ENCODE results near the gene CDRT4.

CDRT4 gene

DNA sequence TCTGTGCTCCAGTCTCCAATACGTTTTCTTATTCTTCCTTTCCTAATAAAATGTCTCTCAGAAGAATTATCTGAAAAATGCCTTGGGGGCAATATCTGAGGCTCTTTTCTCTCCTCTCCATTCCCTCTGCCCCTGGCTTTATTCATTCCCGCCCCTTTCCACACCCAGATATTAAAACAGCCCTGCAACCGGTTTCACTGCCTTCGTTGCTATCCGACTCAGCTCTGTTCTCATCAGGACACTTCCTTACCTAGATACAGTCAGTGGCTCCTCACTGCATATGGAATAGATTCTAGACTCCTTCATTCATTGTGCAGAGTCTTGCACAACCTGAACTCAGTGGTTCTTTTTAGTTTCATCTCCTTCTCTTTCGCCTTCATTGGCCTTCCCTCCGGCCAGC is 74.0 kb downstream of the CDRT4 start:
- DNase-seq (ENCODE audit: low read depth) = no peak

DNA sequence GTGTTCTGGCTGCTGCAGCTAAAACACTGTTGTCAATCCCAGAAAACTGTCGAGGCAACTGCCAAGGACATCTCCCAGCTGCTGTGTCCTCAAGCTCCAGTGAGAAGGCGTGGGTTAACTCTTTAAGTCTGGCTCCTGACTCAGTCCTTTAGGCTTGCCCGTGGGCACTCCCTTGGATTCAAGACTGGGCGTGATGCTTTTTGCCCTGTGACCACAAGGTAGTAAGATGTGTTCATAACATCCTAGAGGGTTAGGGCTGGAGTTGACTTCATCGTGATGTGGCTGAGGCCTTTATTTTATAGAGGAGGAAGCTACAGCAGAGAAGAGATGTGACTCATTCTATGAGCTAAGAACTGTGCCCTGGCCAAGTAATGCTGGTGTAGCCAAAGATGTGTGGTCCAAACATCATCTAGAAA is 75.1 kb downstream of the CDRT4 start:
- no peak for DNase-seq (ENCODE audit: low read depth)

DNA sequence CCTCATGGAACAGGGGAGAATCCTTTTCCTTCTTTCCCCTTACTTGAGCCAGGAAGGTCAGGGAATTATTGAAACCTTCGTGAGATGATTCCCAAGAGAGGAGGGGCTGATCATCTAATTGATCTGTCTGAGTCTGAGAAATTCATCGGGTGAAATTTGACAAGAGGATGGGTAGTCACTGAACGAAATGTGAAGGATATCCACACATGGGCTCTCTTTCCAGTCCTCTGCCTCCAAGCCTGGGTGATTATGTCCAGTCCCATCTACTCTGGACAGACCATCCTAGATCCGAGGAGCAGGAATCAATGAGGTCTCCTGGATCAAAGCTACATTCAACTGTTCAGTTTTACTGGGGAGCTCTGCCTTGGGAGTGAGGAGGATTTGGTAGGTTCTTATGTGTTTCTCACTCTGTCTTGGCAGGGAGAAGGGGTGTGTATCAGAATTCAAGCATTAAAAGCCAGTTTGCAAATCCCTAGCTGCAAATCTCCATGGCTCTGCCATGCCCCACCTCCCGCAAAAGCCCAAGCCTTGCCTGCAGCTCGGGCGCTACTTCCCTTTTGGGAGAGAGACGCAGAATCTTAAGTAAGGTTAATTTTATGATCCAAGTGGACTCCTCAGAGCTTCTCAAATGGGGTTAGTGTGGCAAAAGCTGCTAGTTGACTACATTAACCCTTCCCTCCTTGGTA is 78.9 kb downstream of the CDRT4 start:
- no peak for DNase-seq (ENCODE audit: low read depth)

DNA sequence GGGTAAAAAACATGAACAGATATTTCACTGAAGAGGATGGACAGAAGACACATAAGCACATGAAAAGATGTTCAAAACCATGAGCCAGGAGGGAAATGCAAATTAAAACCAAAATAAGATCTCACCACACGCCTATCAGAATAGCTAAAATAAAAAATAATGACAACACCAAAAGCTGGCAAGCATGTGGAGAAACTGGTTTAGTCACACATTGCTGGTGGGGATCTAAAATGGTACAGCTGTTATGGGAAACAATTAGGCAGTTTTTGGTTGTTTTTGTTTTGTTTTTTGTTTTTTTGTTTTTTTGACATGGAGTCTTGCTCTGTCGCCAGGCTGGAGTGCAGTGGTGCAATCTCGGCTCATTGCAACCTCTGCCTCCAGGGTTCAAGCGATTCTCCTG is 81.3 kb downstream of the CDRT4 start:
- no peak for DNase-seq (ENCODE audit: low read depth)
